Mammary epithelial cell (primary cell): ENCODE results near the gene EHMT1.

ENCODE experiments used
- EZH2 ChIP-seq: IDR thresholded peaks from 2 replicates; pipeline ENCODE4 v1.6.1; 2012; ENCODE audit warnings: low read length, inconsistent platforms, borderline replicate concordance
- TF ChIP-seq, protein P1 (sequence below), 2 donors: IDR thresholded peaks in 1 of 2; conservative IDR thresholded peaks in 1 of 2; 2 replicates each; pipeline ENCODE4 v1.5.1; 2011 to 2012; ENCODE audit warnings: inconsistent platforms in 2 of 2, low read length in 2 of 2, mild to moderate bottlenecking in 2 of 2, control low read depth in 1 of 2, low read depth in 1 of 2; ENCODE audit not compliant: insufficient read depth in 1 of 2; ENCODE audit errors: extremely low read depth in 1 of 2

DNA sequence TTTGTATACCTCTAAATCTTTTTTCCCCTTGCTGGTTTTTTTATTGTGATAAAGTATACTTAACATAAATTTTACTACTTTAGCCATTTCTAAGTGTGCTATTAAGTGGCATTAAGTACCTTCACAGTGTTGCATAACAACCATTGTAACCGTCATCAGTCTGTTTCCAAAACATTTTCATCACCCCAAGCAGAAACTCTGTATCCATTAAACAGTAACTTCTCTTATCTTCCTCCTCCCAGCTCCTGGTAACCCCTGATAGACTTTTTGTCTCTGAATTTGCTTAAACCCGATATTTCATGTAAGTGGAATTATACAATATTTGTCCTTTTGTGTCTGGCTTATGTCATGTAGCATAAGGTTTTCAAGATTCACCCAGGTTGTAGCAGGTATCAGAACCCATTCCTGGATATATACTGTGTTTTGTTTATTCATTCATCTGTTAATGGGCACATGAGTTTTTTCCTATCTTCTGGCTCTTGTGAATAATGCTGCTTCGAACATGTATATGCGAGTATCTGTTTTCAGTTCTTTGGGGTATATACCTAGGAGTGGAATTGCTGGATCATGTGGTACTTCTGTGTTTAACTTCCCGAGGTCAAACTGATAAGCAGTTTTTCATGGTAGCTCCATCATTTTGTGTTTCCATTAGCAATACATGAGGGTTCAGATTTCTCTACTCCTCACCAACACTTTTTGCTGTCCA is 66.4 kb downstream of the EHMT1 start:
- TF ChIP-seq, protein P1, sequence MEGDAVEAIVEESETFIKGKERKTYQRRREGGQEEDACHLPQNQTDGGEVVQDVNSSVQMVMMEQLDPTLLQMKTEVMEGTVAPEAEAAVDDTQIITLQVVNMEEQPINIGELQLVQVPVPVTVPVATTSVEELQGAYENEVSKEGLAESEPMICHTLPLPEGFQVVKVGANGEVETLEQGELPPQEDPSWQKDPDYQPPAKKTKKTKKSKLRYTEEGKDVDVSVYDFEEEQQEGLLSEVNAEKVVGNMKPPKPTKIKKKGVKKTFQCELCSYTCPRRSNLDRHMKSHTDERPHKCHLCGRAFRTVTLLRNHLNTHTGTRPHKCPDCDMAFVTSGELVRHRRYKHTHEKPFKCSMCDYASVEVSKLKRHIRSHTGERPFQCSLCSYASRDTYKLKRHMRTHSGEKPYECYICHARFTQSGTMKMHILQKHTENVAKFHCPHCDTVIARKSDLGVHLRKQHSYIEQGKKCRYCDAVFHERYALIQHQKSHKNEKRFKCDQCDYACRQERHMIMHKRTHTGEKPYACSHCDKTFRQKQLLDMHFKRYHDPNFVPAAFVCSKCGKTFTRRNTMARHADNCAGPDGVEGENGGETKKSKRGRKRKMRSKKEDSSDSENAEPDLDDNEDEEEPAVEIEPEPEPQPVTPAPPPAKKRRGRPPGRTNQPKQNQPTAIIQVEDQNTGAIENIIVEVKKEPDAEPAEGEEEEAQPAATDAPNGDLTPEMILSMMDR (conservative IDR thresholded peaks at IDR 0.05 in 1 of 2, IDR thresholded peaks at IDR 0.05 in 1 of 2; ENCODE audit: extremely low read depth in 1 of 2, insufficient read depth in 1 of 2, low read depth in 1 of 2, low read length in 2 of 2), result no peak
- no peak for TF ChIP-seq EZH2
